T-helper 1 cell treated with Interleukin-12 subunit alpha and Interleukin-12 subunit beta and Interleukin-4 antibody, amounts not matched to agents 30 μg/mL and 1 μg/mL, for 36 hours (primary cell): Measurements from ENCODE around the gene MAP3K14.
"Not testable (repeated sequence)": the region's sequence is repeated elsewhere in the genome, so short reads cannot be mapped to it uniquely, and the experiment has no call there.

ENCODE experiments used
- H3K27ac Mint-ChIP-seq: one replicate; pipeline ENCODE4 v1.8.0; 2021; ENCODE audit warnings: mild to moderate bottlenecking, mixed read lengths
- H3K27me3 Mint-ChIP-seq: one replicate; pipeline ENCODE4 v1.8.0; 2021; ENCODE audit warnings: low read depth, mixed read lengths
- H3K36me3 Mint-ChIP-seq: one replicate; pipeline ENCODE4 v1.8.0; 2021; ENCODE audit warnings: low read depth, mixed read lengths
- H3K4me1 Mint-ChIP-seq: one replicate; pipeline ENCODE4 v1.8.0; 2021; ENCODE audit warnings: low read depth, mixed read lengths
- H3K4me3 Mint-ChIP-seq: one replicate; pipeline ENCODE4 v1.8.0; 2021; ENCODE audit warnings: mild to moderate bottlenecking, moderate library complexity, mixed read lengths
- H3K9me3 Mint-ChIP-seq: one replicate; pipeline ENCODE4 v1.8.0; 2021; ENCODE audit warnings: mixed read lengths

MAP3K14 gene

GRCh38 chr17:45306094-45306493 lies 10.7 kb downstream of the MAP3K14 start:
- peak overlapping the region; percentile 67 for H3K27ac Mint-ChIP-seq
- H3K4me1 Mint-ChIP-seq: peaks cover 64% of the 10 kb centered on the region
- H3K36me3 Mint-ChIP-seq: peaks cover 41% of the 10 kb centered on the region
- no peaks in the 10 kb centered on the region for H3K9me3 Mint-ChIP-seq
- no peak overlapping the region for H3K4me3 Mint-ChIP-seq
- no peaks in the 10 kb centered on the region for H3K27me3 Mint-ChIP-seq

- no peaks in the 10 kb centered on the region for H3K27me3 Mint-ChIP-seq
- H3K4me3 Mint-ChIP-seq: no peak overlapping the region
- peaks cover 38% of the 10 kb centered on the region for H3K36me3 Mint-ChIP-seq
- H3K9me3 Mint-ChIP-seq: no peaks in the 10 kb centered on the region
- peak overlapping the region; percentile 67 for H3K27ac Mint-ChIP-seq
- peaks cover 63% of the 10 kb centered on the region for H3K4me1 Mint-ChIP-seq
Measured at GRCh38 chr17:45305530-45306087, 11.2 kb downstream of the MAP3K14 start.

- Mint-ChIP-seq H3K4me3 (peak overlapping the region; percentile 73), H3K36me3 (peaks cover 29% of the 10 kb centered on the region), H3K27me3 (no peaks in the 10 kb centered on the region), H3K9me3 (no peaks in the 10 kb centered on the region), H3K4me1 (peaks cover 61% of the 10 kb centered on the region), H3K27ac (peak overlapping the region; percentile 87)
Measured at GRCh38 chr17:45302649-45303173, 14.1 kb downstream of the MAP3K14 start.

- Mint-ChIP-seq H3K4me1 (peaks cover 58% of the 10 kb centered on the region), H3K4me3 (peak overlapping the region; percentile 73), H3K27ac (peak overlapping the region; percentile 87), H3K36me3 (peaks cover 27% of the 10 kb centered on the region)
- H3K27me3 Mint-ChIP-seq, H3K9me3 Mint-ChIP-seq: not testable (repeated sequence)
Measured at GRCh38 chr17:45302220-45302619, 14.6 kb downstream of the MAP3K14 start.

GRCh38 chr17:45301674-45302073 lies 15.1 kb downstream of the MAP3K14 start:
- peak overlapping the region; percentile 3 for H3K27ac Mint-ChIP-seq
- H3K27me3 Mint-ChIP-seq: no peaks in the 10 kb centered on the region
- peaks cover 31% of the 10 kb centered on the region for H3K36me3 Mint-ChIP-seq
- no peak overlapping the region for H3K4me3 Mint-ChIP-seq
- peaks cover 62% of the 10 kb centered on the region for H3K4me1 Mint-ChIP-seq
- no peaks in the 10 kb centered on the region for H3K9me3 Mint-ChIP-seq

GRCh38 chr17:45300060-45300751 lies 16.6 kb downstream of the MAP3K14 start:
- peak overlapping the region; percentile 45 for H3K27ac Mint-ChIP-seq
- no peak overlapping the region for H3K4me3 Mint-ChIP-seq
- H3K9me3 Mint-ChIP-seq: no peaks in the 10 kb centered on the region
- H3K4me1 Mint-ChIP-seq: peaks cover 68% of the 10 kb centered on the region
- no peaks in the 10 kb centered on the region for H3K27me3 Mint-ChIP-seq
- peaks cover 31% of the 10 kb centered on the region for H3K36me3 Mint-ChIP-seq

- Mint-ChIP-seq H3K4me1 (peaks cover 66% of the 10 kb centered on the region), H3K36me3 (peaks cover 26% of the 10 kb centered on the region), H3K27me3 (no peaks in the 10 kb centered on the region), H3K9me3 (no peaks in the 10 kb centered on the region), H3K27ac (peak overlapping the region; percentile 58), H3K4me3 (no peak overlapping the region)
Measured at GRCh38 chr17:45299361-45299760, 17.5 kb downstream of the MAP3K14 start.

GRCh38 chr17:45298546-45299285 lies 18.1 kb downstream of the MAP3K14 start:
- H3K4me1 Mint-ChIP-seq: peaks cover 69% of the 10 kb centered on the region
- H3K27me3 Mint-ChIP-seq: no peaks in the 10 kb centered on the region

GRCh38 chr17:45296833-45297124 lies 20.0 kb downstream of the MAP3K14 start:
- H3K27ac Mint-ChIP-seq: peak overlapping the region; percentile 80
- no peaks in the 10 kb centered on the region for H3K9me3 Mint-ChIP-seq
- H3K4me3 Mint-ChIP-seq: no peak overlapping the region
- no peaks in the 10 kb centered on the region for H3K27me3 Mint-ChIP-seq
- peaks cover 19% of the 10 kb centered on the region for H3K36me3 Mint-ChIP-seq
- peaks cover 73% of the 10 kb centered on the region for H3K4me1 Mint-ChIP-seq

More at GRCh38 chr17:45298546-45299285, 18.1 kb downstream of the MAP3K14 start:
- H3K36me3 Mint-ChIP-seq: peaks cover 25% of the 10 kb centered on the region
- no peaks in the 10 kb centered on the region for H3K9me3 Mint-ChIP-seq
- no peak overlapping the region for H3K4me3 Mint-ChIP-seq
- H3K27ac Mint-ChIP-seq: peak overlapping the region; percentile 58

GRCh38 chr17:45296003-45296832 lies 20.6 kb downstream of the MAP3K14 start:
- Mint-ChIP-seq H3K36me3 (peaks cover 19% of the 10 kb centered on the region), H3K4me3 (no peak overlapping the region), H3K27ac (peak overlapping the region; percentile 80), H3K9me3 (no peaks in the 10 kb centered on the region), H3K4me1 (peaks cover 71% of the 10 kb centered on the region), H3K27me3 (no peaks in the 10 kb centered on the region)

- H3K36me3 Mint-ChIP-seq: peaks cover 28% of the 10 kb centered on the region
- H3K27ac Mint-ChIP-seq: no peak overlapping the region
- no peaks in the 10 kb centered on the region for H3K9me3 Mint-ChIP-seq
- no peak overlapping the region for H3K4me3 Mint-ChIP-seq
- H3K27me3 Mint-ChIP-seq: no peaks in the 10 kb centered on the region
- H3K4me1 Mint-ChIP-seq: peaks cover 71% of the 10 kb centered on the region
Measured at GRCh38 chr17:45294506-45294905, 22.3 kb downstream of the MAP3K14 start.

GRCh38 chr17:45293413-45294211 lies 23.2 kb downstream of the MAP3K14 start:
- no peaks in the 10 kb centered on the region for H3K27me3 Mint-ChIP-seq
- H3K4me3 Mint-ChIP-seq: no peak overlapping the region
- H3K4me1 Mint-ChIP-seq: peaks cover 67% of the 10 kb centered on the region
- H3K36me3 Mint-ChIP-seq: peaks cover 27% of the 10 kb centered on the region
- peak overlapping the region; percentile 17 for H3K27ac Mint-ChIP-seq
- H3K9me3 Mint-ChIP-seq: no peaks in the 10 kb centered on the region

- H3K27me3 Mint-ChIP-seq: no peaks in the 10 kb centered on the region
- H3K27ac Mint-ChIP-seq: no peak overlapping the region
- peaks cover 60% of the 10 kb centered on the region for H3K4me1 Mint-ChIP-seq
- H3K4me3 Mint-ChIP-seq: no peak overlapping the region
- H3K9me3 Mint-ChIP-seq: no peaks in the 10 kb centered on the region
- H3K36me3 Mint-ChIP-seq: peaks cover 25% of the 10 kb centered on the region
Measured at GRCh38 chr17:45292696-45293412, 24.0 kb downstream of the MAP3K14 start.
